Neural cell (in vitro differentiated cells): ENCODE results near the gene SOCS6. TPM values are rescaled to one million over a fixed set of nuclear protein-coding genes. Genes with fewer than 3 reads are reported as not detected.

Experiments used
- H2AFZ ChIP-seq: fragments of 200-600, 300-800 bp; sonication (generic), shearing (Covaris generic); 2 replicates; pipeline ENCODE4 v1.6.0; 2014; ENCODE audit warnings: low read depth, mild to moderate bottlenecking, antibody characterized with exemption, low read length, moderate library complexity
- H3F3A ChIP-seq: fragments of 200-600 bp; shearing (Covaris generic); 2 replicates; pipeline ENCODE4 v1.6.1; 2016; ENCODE audit warnings: mild to moderate bottlenecking, moderate library complexity, mixed read lengths, antibody characterized with exemption, low read length; ENCODE audit not compliant: insufficient read depth, poor library complexity, severe bottlenecking
- H3K27ac ChIP-seq: fragments of 200-600, 300-800 bp; sonication (generic), shearing (Covaris generic); 2 replicates; pipeline ENCODE4 v1.5.1; 2014; ENCODE audit warnings: mild to moderate bottlenecking, low read length, moderate library complexity
- H3K27me3 ChIP-seq: fragments of 300-800, 200-600 bp; sonication (generic), shearing (Covaris generic); 2 replicates; pipeline ENCODE4 v1.6.0; 2014; ENCODE audit warnings: mild to moderate bottlenecking, low read depth, low read length, moderate library complexity; ENCODE audit not compliant: insufficient read depth
- H3K36me3 ChIP-seq: fragments of 300-800, 200-600 bp; sonication (generic), shearing (Covaris generic); 2 replicates; pipeline ENCODE4 v1.5.1; 2014; ENCODE audit warnings: mild to moderate bottlenecking, antibody characterized with exemption, low read length, moderate library complexity; ENCODE audit not compliant: insufficient read depth
- H3K4me2 ChIP-seq: fragments of 300-800, 200-600 bp; sonication (generic), shearing (Covaris generic); 2 replicates; pipeline ENCODE4 v1.6.0; 2014; ENCODE audit warnings: mild to moderate bottlenecking, low read length
- H3K4me3 ChIP-seq: fragments of 300-800, 200-600 bp; sonication (generic), shearing (Covaris generic); 2 replicates; pipeline ENCODE4 v1.5.1; 2014; ENCODE audit warnings: mild to moderate bottlenecking, low read length, moderate library complexity
- H3K79me2 ChIP-seq: fragments of 200-600 bp; shearing (Covaris generic); replicated peaks from 2 replicates; pipeline ENCODE4 v1.6.0; 2014; ENCODE audit warnings: mild to moderate bottlenecking, low read length, moderate library complexity; ENCODE audit not compliant: insufficient read depth
- H3K9ac ChIP-seq: fragments of 300-800, 200-600 bp; sonication (generic), shearing (Covaris generic); 2 replicates; pipeline ENCODE4 v1.6.1; 2016; ENCODE audit warnings: mild to moderate bottlenecking, low read length, mixed read lengths
- H3K9me2 ChIP-seq: fragments of 200-600 bp; shearing (Covaris generic); 2 replicates; pipeline ENCODE4 v1.6.1; 2016; ENCODE audit warnings: mild to moderate bottlenecking, low read length, mixed read lengths; ENCODE audit not compliant: insufficient read depth
- H3K9me3 ChIP-seq: fragments of 200-600, 300-800 bp; sonication (generic), shearing (Covaris generic); 2 replicates; pipeline ENCODE4 v1.6.1; 2016; ENCODE audit warnings: mild to moderate bottlenecking, mixed run types, low read length, moderate library complexity, mixed read lengths
- H4K20me1 ChIP-seq: fragments of 200-600 bp; shearing (Covaris generic); 2 replicates; pipeline ENCODE4 v1.6.1; 2016; ENCODE audit warnings: mild to moderate bottlenecking, mixed run types; ENCODE audit not compliant: insufficient read depth
- EP300 ChIP-seq: fragments of 450-650 bp; conservative IDR thresholded peaks from 2 replicates; pipeline ENCODE4 v1.6.1; 2014; ENCODE audit warnings: antibody characterized with exemption, mild to moderate bottlenecking, moderate library complexity; ENCODE audit not compliant: poor library complexity, severe bottlenecking
- EZH2 ChIP-seq: fragments of 200-600, 300-800 bp; shearing (Covaris generic), sonication (generic); IDR thresholded peaks from 2 replicates; pipeline ENCODE4 v1.6.1; 2014; ENCODE audit warnings: antibody characterized with exemption, low read length, borderline replicate concordance, mild to moderate bottlenecking; ENCODE audit not compliant: insufficient read depth, poor library complexity, severe bottlenecking
- MXI1 ChIP-seq: fragments of 450-650 bp; conservative IDR thresholded peaks from 2 replicates; pipeline ENCODE4 v1.6.1; 2014; ENCODE audit warnings: antibody characterized with exemption, mild to moderate bottlenecking; ENCODE audit not compliant: poor library complexity, severe bottlenecking
- POLR2AphosphoS5 ChIP-seq: IDR thresholded peaks from 2 replicates; pipeline ENCODE4 v1.6.1; 2012
- RAD21 ChIP-seq: fragments of 450-650 bp; conservative IDR thresholded peaks from 2 replicates; pipeline ENCODE4 v1.6.1; 2014; ENCODE audit warnings: antibody characterized with exemption, mild to moderate bottlenecking, moderate library complexity
- SMC3 ChIP-seq: fragments of 450-650 bp; conservative IDR thresholded peaks from 2 replicates; pipeline ENCODE4 v1.6.1; 2014; ENCODE audit warnings: antibody characterized with exemption, mild to moderate bottlenecking, moderate library complexity; ENCODE audit not compliant: poor library complexity
- TAF1 ChIP-seq: IDR thresholded peaks from 2 replicates; pipeline ENCODE4 v1.6.1; 2012; ENCODE audit warnings: low read depth
- polyA plus RNA-seq: library from polyadenylated mRNA; depleted of rRNA; stranded (reverse); fragments of >200 nt; gene quantifications from 2 replicates; pipeline ENCODE4 v1.2.3, GENCODE V29; 2014
- TF ChIP-seq, protein P1 (sequence below): IDR thresholded peaks from 2 replicates; pipeline ENCODE4 v1.6.1; 2012; ENCODE audit warnings: borderline replicate concordance
- TF ChIP-seq, protein P2 (sequence below): fragments of 450-650 bp; IDR thresholded peaks from 2 replicates; pipeline ENCODE4 v1.5.1; 2014; ENCODE audit warnings: antibody characterized with exemption, mild to moderate bottlenecking, moderate library complexity; ENCODE audit not compliant: poor library complexity, severe bottlenecking

SOCS6 gene
- polyA plus RNA-seq, 1 donor from 2014 or later, result 21.9 TPM

DNA sequence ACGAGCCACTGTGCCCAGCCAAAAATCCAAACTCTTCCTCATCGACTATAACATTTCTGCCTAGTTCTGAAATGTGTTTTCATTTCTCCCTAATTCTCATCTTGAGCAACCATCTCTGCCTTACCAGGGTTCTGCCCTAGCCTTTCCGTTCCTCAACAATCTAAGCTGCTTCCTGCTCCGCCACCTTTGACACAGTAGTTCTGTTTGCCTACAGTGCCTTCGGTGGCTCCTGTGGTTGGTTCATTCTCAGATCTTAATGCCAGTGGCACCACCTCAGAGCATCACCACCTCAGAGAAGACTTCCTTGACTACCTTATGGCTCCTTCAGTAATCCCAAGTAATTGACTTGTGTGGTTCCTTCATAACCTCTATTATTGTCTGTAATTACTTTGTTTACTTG lies 3.8 kb downstream of the SOCS6 start:
- Histone ChIP-seq H3K36me3 (no peaks in the 10 kb centered on the region), H3K27ac (no peak overlapping the region), H3F3A (no peaks in the 10 kb centered on the region), H3K4me3 (no peak overlapping the region), H3K9ac (no peak overlapping the region), H3K27me3 (no peaks in the 10 kb centered on the region), H4K20me1 (no peaks in the 10 kb centered on the region), H3K4me2 (no peak overlapping the region), H3K9me3 (no peaks in the 10 kb centered on the region), H2AFZ (no peak overlapping the region), H3K9me2 (no peaks in the 10 kb centered on the region), H3K79me2 (peaks cover 63% of the 10 kb centered on the region)
- TF ChIP-seq, protein P1, sequence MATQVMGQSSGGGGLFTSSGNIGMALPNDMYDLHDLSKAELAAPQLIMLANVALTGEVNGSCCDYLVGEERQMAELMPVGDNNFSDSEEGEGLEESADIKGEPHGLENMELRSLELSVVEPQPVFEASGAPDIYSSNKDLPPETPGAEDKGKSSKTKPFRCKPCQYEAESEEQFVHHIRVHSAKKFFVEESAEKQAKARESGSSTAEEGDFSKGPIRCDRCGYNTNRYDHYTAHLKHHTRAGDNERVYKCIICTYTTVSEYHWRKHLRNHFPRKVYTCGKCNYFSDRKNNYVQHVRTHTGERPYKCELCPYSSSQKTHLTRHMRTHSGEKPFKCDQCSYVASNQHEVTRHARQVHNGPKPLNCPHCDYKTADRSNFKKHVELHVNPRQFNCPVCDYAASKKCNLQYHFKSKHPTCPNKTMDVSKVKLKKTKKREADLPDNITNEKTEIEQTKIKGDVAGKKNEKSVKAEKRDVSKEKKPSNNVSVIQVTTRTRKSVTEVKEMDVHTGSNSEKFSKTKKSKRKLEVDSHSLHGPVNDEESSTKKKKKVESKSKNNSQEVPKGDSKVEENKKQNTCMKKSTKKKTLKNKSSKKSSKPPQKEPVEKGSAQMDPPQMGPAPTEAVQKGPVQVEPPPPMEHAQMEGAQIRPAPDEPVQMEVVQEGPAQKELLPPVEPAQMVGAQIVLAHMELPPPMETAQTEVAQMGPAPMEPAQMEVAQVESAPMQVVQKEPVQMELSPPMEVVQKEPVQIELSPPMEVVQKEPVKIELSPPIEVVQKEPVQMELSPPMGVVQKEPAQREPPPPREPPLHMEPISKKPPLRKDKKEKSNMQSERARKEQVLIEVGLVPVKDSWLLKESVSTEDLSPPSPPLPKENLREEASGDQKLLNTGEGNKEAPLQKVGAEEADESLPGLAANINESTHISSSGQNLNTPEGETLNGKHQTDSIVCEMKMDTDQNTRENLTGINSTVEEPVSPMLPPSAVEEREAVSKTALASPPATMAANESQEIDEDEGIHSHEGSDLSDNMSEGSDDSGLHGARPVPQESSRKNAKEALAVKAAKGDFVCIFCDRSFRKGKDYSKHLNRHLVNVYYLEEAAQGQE, result no peak
- TF ChIP-seq RAD21 (no peak), EZH2 (no peak), EP300 (no peak), POLR2AphosphoS5 (no peak), TAF1 (no peak), MXI1 (no peak), SMC3 (no peak)
- TF ChIP-seq, protein P2, sequence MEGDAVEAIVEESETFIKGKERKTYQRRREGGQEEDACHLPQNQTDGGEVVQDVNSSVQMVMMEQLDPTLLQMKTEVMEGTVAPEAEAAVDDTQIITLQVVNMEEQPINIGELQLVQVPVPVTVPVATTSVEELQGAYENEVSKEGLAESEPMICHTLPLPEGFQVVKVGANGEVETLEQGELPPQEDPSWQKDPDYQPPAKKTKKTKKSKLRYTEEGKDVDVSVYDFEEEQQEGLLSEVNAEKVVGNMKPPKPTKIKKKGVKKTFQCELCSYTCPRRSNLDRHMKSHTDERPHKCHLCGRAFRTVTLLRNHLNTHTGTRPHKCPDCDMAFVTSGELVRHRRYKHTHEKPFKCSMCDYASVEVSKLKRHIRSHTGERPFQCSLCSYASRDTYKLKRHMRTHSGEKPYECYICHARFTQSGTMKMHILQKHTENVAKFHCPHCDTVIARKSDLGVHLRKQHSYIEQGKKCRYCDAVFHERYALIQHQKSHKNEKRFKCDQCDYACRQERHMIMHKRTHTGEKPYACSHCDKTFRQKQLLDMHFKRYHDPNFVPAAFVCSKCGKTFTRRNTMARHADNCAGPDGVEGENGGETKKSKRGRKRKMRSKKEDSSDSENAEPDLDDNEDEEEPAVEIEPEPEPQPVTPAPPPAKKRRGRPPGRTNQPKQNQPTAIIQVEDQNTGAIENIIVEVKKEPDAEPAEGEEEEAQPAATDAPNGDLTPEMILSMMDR, result no peak

DNA sequence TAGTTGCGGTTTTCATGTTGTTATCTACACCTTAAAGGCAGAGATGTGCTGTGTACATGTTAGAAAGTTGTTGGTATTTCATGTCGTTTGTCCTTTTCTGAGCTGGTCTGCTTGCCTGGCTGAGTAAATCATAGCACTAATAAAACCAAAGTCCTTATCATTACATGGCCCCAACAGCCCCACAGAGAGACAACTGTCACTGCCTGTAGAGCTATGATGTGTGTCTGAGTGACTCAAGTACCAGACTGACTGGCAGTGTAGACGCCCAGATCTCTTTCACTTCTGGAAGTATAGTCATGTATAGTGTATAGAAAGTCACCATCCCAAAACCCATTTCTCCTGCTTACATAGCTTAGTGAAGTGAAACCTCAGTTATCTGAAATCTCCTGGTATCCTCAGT lies 4.3 kb downstream of the SOCS6 start:
- no peaks in the 10 kb centered on the region for H3K9me2 ChIP-seq
- no peaks in the 10 kb centered on the region for H3K9me3 ChIP-seq
- no peaks in the 10 kb centered on the region for H3K36me3 ChIP-seq
- no peaks in the 10 kb centered on the region for H3K27me3 ChIP-seq
- no peak overlapping the region for H3K4me3 ChIP-seq
- H3K27ac ChIP-seq, result no peak overlapping the region
- H3K9ac ChIP-seq, result no peak overlapping the region
- H2AFZ ChIP-seq, result no peak overlapping the region
- no peaks in the 10 kb centered on the region for H3F3A ChIP-seq
- TF ChIP-seq, protein P1, result no peak
- TF ChIP-seq, protein P2, result no peak
- TF ChIP-seq TAF1, result no peak
- no peak for TF ChIP-seq EP300
- TF ChIP-seq EZH2, result no peak
- no peak for TF ChIP-seq SMC3
- TF ChIP-seq RAD21, result no peak
- TF ChIP-seq POLR2AphosphoS5, result no peak
- no peak for TF ChIP-seq MXI1
- no peaks in the 10 kb centered on the region for H4K20me1 ChIP-seq
- H3K4me2 ChIP-seq, result no peak overlapping the region
- peaks cover 68% of the 10 kb centered on the region for H3K79me2 ChIP-seq
